ENCODE results near the gene GSPT2. TPM values are rescaled to one million over a fixed set of nuclear protein-coding genes. Genes with fewer than 3 reads are reported as not detected.
"Not testable (repeated sequence)": the region's sequence is repeated elsewhere in the genome, so short reads cannot be mapped to it uniquely, and the experiment has no call there.

GSPT2 gene
- 1 to 10 TPM; 5.7 to 6.7 TPM for total RNA-seq

DNA sequence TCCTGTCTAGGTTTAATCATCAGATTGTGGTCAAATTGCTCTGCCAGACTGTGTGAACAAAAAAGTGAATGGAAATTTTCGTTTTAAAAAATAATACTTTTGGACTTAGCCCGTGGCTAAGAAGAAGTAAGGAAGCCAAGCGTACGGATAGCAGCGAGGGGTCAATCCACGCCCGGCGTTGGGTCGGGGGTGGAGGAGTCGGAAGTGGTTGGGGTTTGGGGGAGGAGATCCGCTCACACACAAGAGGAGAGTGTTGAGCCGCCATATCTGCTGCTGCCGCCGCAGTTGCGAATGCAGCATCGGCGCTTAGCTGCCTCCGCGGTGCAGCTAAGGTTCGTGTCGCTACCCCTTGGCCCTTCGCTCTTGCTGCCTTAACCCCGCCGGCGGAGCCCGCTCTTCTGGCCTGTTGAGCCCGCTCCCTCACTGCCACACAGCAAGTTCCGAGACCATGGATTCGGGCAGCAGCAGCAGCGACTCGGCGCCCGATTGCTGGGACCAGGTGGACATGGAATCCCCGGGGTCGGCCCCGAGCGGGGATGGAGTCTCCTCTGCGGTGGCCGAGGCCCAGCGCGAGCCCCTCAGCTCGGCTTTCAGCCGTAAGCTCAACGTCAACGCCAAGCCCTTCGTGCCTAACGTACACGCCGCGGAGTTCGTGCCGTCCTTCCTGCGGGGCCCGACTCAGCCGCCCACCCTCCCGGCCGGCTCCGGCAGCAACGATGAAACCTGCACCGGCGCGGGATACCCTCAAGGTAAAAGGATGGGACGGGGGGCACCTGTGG lies at the start of gene GSPT2:
Gene GSPT2, plus strand, starts transcription at position 264 of the 779 bp plus-strand sequence. Its CDS starts 185 bp downstream, at position 449.
- intact Hi-C loops (cut with DNase I) = no loop called here
- Histone ChIP-seq H3K9ac (ENCODE audit: low read depth in 2 of 2, low read length in 2 of 2) (peak within 1 kb of the TSS; percentile 66 to 80), H3K4me1 (no peaks in the 10 kb centered on the region), H3K4me3 (peak within 1 kb of the TSS; percentile 55), H3K27me3 (no peaks in the 10 kb centered on the region), H3K36me3 (no peaks in the 10 kb centered on the region), H3K9me3 (no peaks in the 10 kb centered on the region), H3K27ac (no peak within 1 kb of the TSS)
- TF ChIP-seq, protein P1, sequence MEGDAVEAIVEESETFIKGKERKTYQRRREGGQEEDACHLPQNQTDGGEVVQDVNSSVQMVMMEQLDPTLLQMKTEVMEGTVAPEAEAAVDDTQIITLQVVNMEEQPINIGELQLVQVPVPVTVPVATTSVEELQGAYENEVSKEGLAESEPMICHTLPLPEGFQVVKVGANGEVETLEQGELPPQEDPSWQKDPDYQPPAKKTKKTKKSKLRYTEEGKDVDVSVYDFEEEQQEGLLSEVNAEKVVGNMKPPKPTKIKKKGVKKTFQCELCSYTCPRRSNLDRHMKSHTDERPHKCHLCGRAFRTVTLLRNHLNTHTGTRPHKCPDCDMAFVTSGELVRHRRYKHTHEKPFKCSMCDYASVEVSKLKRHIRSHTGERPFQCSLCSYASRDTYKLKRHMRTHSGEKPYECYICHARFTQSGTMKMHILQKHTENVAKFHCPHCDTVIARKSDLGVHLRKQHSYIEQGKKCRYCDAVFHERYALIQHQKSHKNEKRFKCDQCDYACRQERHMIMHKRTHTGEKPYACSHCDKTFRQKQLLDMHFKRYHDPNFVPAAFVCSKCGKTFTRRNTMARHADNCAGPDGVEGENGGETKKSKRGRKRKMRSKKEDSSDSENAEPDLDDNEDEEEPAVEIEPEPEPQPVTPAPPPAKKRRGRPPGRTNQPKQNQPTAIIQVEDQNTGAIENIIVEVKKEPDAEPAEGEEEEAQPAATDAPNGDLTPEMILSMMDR (IDR thresholded peaks at IDR 0.05) = no peak
- peak; percentile 69 for DNase-seq

DNA sequence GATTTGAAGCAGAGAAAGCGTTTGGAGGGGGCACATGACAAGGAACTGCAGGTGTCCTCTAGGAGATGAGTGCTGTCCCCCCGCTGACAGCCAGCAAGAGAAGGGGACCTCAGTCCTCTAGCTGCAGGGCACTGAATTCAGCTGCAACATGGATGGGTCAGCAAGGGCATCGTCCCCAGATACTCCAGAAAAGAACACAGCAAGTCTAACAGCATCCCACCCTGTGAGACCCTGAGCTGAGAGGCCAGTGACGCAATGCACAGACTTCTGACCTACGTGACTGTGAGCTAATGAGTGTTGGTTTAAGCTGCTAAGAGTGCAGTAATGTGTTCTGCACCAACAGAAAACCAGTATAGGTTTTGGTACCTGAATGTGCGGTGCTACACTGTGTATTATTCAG lies 49.0 kb upstream of the GSPT2 start:
- Histone ChIP-seq H3K4me3 (no peak overlapping the region), H3K9ac (ENCODE audit: low read depth in 2 of 2, low read length in 2 of 2) (no peak overlapping the region), H3K27me3 (no peaks in the 10 kb centered on the region), H3K27ac (no peak overlapping the region), H3K36me3 (no peaks in the 10 kb centered on the region), H3K4me1 (no peaks in the 10 kb centered on the region), H3K9me3 (no peaks in the 10 kb centered on the region)
- DNase-seq = no peak
- intact Hi-C loops (cut with DNase I) = no loop called here
- TF ChIP-seq, protein P1 (IDR thresholded peaks at IDR 0.05) = no peak

DNA sequence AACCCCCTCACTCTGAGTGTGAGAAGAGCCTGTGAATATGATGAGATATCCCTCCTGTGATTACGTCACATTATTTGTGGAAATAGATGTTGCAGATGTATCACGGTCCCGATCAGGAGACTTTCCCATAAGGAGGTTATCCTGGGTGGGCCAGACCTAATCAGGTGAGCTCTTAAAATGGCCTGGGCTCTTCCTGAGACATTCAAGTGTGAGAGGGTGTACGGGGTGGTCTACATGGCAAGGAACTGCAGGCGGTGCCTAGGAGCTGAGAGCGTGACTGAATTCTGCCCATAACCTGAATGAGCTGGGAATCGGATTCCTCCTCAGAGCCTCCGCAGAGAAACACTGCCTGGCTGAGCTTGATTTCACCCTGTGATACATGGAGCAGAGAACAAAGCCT lies 45.8 kb upstream of the GSPT2 start:
- no peak overlapping the region for H3K9ac ChIP-seq (ENCODE audit: low read depth in 2 of 2, low read length in 2 of 2)
- DNase-seq = no peak
- H3K9me3 ChIP-seq = no peaks in the 10 kb centered on the region
- intact Hi-C loops (cut with DNase I) = no loop called here
- H3K36me3 ChIP-seq = no peaks in the 10 kb centered on the region
- no peaks in the 10 kb centered on the region for H3K27me3 ChIP-seq
- H3K27ac ChIP-seq = no peak overlapping the region
- TF ChIP-seq, protein P1 (IDR thresholded peaks at IDR 0.05) = no peak
- no peak overlapping the region for H3K4me3 ChIP-seq
- H3K4me1 ChIP-seq = no peaks in the 10 kb centered on the region

DNA sequence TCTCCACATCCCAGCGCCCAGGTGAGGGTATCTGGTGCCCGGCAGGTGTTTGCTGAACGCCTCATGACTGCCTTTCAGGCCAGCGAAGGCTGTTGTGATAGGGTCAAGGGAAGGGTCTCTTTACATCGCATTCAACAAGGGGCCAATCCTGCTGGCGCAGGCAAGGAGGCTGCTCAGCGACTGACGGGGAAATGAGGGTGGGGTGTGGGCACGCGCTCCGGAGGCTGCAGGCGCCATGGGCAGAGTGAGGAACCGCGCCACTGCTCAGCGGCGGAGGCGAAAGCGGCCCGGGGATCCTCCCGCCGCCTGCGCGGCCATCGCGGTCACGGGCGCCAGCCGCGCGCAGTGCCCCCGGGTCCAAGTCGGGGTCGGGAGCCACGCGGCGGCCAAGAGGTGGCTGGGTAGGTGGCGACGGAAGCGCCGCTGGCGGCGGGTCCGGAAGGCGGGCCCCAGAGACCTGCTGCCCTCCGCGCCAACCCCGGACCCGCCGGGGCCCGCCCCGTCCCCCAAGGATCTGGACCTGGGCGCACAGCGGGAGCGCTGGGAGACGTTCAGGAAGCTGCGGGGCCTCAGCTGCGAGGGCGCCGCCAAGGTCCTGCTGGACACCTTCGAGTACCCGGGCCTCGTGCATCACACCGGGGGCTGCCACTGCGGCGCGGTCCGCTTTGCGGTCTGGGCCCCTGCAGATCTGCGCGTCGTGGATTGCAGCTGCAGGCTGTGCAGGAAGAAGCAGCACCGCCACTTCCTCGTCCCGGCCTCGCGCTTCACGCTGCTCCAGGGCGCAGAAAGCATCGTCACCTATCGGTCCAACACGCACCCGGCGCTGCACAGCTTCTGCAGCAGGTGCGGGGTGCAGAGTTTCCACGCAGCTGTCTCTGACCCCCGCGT lies 32.7 kb upstream of the GSPT2 start, which contains the start of gene CENPVL1:
Gene CENPVL1, plus strand, starts transcription at position 236 of the 888 bp plus-strand sequence. Its CDS starts 0 bp downstream, at position 236.
- DNase-seq; H3K9ac ChIP-seq (ENCODE audit: low read depth in 2 of 2, low read length in 2 of 2); H3K27ac ChIP-seq; H3K27me3 ChIP-seq; H3K4me3 ChIP-seq; H3K4me1 ChIP-seq; H3K9me3 ChIP-seq; intact Hi-C loops (cut with DNase I); H3K36me3 ChIP-seq: not testable (repeated sequence)

DNA sequence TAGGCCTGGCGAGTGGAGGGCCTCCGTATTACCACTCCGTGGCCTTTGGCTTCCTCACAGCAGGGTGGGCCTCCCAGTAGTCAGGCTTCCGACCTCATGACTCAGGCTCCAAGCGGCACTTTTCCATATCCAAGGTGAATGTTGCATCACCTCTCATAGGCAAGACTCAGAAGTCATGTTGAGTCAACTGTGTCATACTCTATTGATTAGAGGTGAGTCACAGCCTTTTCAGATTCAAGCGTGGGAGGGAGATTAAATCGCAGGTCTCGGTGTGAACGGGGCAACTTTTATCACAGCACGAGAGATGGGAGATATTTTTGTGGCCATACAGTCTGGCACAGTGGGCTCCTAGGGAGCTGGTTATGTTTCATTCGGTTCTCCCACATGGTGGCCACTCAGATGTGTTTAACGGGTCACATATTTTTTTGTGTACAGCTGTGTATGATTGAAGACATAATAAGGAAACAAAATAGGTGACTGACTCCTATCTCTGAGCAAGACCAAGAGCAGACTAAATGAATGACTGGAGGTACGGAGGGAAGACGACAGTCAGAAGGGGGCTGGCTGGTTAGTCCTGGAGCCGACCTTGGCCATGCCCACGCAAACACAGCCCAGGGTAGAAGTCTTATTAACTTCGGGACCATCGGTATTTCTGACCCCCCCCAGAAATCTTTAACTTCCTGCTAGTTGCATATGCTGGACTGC lies 30.1 kb upstream of the GSPT2 start:
- H3K9ac ChIP-seq (ENCODE audit: low read depth in 2 of 2, low read length in 2 of 2); intact Hi-C loops (cut with DNase I): not testable (repeated sequence)

DNA sequence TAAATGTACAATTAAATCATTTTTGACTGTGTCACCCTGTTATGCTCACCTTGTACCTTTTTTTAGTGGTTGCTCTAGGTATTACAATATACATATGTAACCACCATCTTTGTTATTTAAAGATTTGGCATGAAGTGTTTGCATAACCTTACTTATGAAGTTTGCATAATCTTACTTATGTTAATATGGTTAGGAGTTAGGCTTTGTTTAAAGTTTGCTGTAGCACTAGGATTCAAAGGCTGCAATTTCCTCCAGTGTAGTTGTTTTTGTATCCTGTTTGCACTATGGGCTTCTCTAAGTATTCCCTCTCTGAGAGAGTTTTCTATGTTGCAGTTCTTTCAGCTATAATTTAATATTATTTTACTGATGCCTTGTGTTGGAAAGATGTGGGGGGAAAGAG lies 15.0 kb upstream of the GSPT2 start:
- H3K4me1 ChIP-seq = no peaks in the 10 kb centered on the region

More for the DNA sequence above, 30.1 kb upstream of the GSPT2 start:
- not testable (repeated sequence) for H3K27me3 ChIP-seq, H3K27ac ChIP-seq, H3K4me3 ChIP-seq, H3K9me3 ChIP-seq, H3K4me1 ChIP-seq, H3K36me3 ChIP-seq, DNase-seq

More for the DNA sequence above, 15.0 kb upstream of the GSPT2 start:
- no peaks in the 10 kb centered on the region for H3K36me3 ChIP-seq
- no peak overlapping the region for H3K4me3 ChIP-seq
- TF ChIP-seq, protein P1 (IDR thresholded peaks at IDR 0.05) = no peak
- intact Hi-C loops (cut with DNase I) = no loop called here
- no peak overlapping the region for H3K9ac ChIP-seq (ENCODE audit: low read depth in 2 of 2, low read length in 2 of 2)
- DNase-seq = no peak
- no peaks in the 10 kb centered on the region for H3K9me3 ChIP-seq
- no peaks in the 10 kb centered on the region for H3K27me3 ChIP-seq
- H3K27ac ChIP-seq = no peak overlapping the region

Measured in colonic mucosa (tissue), 4 donors.